Body of pancreas (tissue), 4 donors: Measurements from ENCODE around the gene PSMG3.

Experiments used
- CTCF ChIP-seq, 7 experiments: fragments of 450-650 bp in 4 of 7; fragments of 200-600 bp in 3 of 7; sonication (generic) in 3 of 7; IDR thresholded peaks; one replicate each; pipeline ENCODE4 v1.5.1; 2016 to 2019; ENCODE audit warnings: antibody characterized with exemption in 7 of 7
- POLR2A ChIP-seq, 3 donors: fragments of 450-650 bp; IDR thresholded peaks; one replicate each; pipeline ENCODE4 v1.6.1; 2016; ENCODE audit warnings: antibody characterized with exemption in 3 of 3, mild to moderate bottlenecking in 2 of 3

DNA sequence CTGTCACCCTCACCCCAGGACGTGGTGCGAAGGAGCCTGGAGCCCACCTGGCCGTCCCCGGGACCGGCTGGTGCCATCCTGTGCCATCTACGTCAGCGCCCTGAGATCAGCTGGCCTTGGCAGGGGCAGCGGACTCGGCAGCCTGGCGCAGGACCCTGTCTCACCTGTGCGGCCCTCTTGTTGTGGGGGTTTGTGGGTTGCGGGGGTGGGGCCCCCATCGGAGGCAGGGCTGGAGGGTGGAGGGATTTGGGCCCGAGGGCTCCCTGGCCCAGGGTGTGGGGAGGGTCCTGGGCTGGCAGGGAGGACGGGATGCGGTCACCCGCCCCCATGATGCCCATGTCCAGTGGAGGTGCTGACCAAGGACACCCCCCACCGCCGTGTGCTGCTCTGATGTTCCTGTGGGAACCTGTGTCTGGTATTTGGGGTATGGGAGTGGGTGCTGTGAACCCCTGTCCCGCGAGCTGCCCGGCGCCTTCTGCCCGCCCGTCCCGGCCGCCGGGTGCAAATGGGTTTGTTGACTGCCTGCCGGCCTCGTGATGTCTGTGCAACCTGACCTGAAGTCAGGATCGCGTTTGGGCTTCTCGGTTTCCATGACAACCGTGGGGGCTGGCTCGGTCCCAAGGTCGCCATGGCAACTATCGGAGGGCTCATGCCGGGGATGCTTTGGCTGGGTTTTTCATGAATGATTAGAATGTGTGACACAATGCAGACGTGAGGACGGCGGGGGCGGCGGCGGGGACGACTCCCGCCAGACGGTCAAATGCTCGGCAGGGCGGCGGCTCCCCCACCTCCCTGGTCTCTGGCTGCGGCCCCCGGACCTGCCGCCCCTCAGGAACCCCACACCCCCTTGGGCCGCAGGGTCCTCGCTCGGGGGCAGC, 32.1 kb downstream of the PSMG3 start:
- TF ChIP-seq POLR2A (IDR thresholded peaks at IDR 0.05) (peak; percentile 5 to 56 (median 30)), CTCF (IDR thresholded peaks at IDR 0.05) (peak in 2 of 7 experiments; percentile 0 to 7)
